GM12865 (cell line): ENCODE results near the gene HRAS.
A peak's percentile ranks its signal among the peaks of the same experiment; 100 is the strongest.

Experiments
- DNase-seq: peaks from one replicate; pipeline ENCODE4 v3.0.0; 2010; ENCODE audit warnings: low read depth
- H3K4me3 ChIP-seq: 2 replicates; pipeline ENCODE4 v1.5.1; 2011; ENCODE audit warnings: mild to moderate bottlenecking, low read depth, low read length, control low read depth
- TF ChIP-seq, protein P1 (sequence below): IDR thresholded peaks from 2 replicates; pipeline ENCODE4 v1.5.1; 2011; ENCODE audit warnings: low read length, control low read depth, low read depth, inconsistent platforms; ENCODE audit not compliant: insufficient read depth; ENCODE audit errors: missing control alignments

The HRAS gene

DNA sequence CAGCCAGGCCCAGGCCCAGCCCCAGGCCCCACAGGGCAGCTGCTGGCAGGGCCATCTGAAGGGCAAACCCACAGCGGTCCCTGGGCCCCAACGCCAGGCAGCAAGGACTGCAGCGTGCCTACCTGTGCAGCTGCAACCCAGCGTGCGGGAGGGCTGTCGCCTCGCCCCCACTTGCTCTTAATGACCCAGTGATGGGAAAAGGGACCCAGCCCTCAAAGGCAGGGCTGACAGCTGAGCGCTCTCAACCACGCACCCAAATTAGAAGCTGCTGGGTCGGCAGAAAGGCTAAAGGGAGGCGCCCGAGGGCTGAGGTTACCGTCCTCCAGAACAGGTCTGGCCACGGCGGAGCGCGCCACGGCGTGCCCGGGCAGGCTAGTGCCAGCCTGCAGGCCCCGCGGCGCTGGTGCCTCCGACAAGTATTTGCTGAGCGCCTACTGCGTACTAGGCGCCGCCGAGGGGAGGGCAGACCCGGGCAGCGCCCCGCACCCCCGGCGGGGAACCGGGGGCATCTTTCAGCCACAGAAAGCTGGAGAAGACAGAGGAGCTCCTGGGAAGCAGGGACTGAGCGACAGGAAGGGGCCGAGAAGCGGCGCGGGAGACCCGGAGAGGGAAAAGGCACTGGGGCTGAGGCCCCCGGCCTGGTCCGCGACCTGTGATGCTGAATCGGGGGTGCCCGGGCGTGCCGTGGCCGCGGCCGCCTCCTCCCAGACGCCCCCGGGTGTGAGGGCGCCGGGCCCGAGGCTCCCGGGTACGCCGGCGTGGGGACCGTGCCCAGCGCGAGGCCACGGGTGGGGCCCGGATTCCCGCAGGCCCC is 773 bp downstream of the HRAS start:
- DNase-seq: peak; percentile 60
- TF ChIP-seq, protein P1, sequence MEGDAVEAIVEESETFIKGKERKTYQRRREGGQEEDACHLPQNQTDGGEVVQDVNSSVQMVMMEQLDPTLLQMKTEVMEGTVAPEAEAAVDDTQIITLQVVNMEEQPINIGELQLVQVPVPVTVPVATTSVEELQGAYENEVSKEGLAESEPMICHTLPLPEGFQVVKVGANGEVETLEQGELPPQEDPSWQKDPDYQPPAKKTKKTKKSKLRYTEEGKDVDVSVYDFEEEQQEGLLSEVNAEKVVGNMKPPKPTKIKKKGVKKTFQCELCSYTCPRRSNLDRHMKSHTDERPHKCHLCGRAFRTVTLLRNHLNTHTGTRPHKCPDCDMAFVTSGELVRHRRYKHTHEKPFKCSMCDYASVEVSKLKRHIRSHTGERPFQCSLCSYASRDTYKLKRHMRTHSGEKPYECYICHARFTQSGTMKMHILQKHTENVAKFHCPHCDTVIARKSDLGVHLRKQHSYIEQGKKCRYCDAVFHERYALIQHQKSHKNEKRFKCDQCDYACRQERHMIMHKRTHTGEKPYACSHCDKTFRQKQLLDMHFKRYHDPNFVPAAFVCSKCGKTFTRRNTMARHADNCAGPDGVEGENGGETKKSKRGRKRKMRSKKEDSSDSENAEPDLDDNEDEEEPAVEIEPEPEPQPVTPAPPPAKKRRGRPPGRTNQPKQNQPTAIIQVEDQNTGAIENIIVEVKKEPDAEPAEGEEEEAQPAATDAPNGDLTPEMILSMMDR: no peak
- H3K4me3 ChIP-seq: peak overlapping the region; percentile 74

DNA sequence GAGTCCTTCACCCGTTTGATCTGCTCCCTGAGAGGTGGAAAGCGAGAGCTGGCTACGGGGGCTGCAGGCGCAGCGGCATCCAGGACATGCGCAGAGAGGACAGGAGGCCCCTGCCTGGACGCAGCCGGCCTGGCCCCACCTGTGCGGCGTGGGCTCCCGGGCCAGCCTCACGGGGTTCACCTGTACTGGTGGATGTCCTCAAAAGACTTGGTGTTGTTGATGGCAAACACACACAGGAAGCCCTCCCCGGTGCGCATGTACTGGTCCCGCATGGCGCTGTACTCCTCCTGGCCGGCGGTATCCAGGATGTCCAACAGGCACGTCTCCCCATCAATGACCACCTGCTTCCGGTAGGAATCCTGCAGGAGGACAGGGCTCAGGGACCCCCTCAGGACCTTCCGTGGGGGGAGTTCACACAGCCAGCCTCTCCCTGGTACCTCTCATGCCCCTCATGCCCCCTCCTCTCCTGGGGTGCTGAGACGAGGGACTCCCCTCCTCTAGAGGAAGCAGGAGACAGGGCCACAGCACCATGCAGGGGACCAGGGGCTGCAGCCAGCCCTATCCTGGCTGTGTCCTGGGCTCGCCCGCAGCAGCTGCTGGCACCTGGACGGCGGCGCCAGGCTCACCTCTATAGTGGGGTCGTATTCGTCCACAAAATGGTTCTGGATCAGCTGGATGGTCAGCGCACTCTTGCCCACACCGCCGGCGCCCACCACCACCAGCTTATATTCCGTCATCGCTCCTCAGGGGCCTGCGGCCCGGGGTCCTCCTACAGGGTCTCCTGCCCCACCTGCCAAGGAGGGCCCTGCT is 1.6 kb downstream of the HRAS start:
- TF ChIP-seq, protein P1: no peak
- DNase-seq: no peak
- peak overlapping the region; percentile 74; the same call in 1 of the 2 replicates for H3K4me3 ChIP-seq

DNA sequence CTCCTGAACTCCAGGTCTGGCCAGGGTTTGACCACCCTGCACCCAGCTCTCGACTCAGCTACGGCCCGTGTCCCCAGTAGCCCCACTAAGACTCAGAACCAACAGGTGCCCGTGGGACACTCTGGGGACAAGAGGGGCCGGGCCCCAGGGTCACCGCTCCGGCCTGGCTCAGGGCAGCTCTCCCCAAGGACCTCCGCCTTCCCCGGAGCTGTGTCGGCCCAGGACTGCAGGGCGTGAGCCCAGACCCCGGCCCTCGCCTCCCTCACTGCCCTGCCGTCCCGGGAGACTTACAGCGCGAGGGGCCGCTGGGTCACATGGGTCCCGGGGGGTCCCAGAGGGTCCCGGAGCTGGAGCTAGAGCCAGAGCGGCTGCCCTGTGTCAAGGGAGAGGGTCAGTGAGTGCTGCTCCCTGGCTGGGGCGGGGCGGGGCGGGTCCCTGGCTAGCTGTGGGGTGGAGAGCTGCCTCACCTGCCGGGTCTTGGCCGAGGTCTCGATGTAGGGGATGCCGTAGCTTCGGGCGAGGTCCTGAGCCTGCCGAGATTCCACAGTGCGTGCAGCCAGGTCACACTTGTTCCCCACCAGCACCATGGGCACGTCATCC is 2.3 kb downstream of the HRAS start:
- no peak overlapping the region for H3K4me3 ChIP-seq
- DNase-seq: no peak
- TF ChIP-seq, protein P1: no peak

DNA sequence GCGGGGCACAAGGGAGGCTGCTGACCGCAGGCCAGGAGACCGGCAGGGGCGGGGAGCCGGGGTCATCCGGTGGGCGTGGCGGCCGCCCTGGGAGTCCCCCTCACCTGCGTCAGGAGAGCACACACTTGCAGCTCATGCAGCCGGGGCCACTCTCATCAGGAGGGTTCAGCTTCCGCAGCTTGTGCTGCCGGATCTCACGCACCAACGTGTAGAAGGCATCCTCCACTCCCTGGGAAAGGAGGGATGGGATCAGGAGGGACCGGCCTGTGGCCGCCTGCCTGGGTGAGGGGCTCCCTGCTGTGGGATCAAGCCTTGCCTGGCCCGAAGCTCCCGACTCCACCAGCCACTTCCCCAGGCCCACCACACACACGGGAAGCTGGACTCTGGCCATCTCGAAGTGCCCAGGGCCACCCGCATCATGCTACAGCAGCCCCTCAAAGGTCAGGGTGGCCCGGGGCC is 2.8 kb downstream of the HRAS start:
- TF ChIP-seq, protein P1: no peak
- no peak overlapping the region for H3K4me3 ChIP-seq
- DNase-seq: no peak

DNA sequence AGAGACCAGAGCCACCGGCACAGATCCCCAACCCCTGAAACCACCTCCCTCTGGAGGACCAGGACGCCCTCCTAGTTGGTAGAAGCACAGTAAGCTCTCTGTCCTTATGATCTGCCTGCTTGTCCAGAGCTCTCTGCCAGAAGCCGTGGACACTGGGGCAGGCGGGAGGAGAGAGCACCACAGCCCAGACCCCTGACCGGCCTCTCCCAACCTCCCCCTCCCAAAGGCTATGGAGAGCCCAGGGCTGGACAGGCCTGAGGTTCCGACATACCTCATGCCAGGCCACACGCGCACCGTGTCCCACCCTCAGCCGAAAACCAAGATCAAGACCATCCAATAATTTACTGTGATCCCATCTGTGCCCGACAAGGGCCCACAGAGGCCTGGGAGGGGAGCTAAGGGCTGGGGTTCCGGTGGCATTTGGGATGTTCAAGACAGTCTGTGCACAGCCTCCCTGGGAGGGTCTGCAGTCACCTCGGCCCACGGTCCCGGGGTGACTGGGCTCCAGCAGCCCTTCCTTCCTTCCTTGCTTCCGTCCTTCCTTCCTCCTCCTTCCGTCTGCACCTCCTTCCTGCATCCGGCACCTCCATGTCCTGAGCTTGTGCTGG is 3.4 kb downstream of the HRAS start:
- no peak for DNase-seq
- no peak overlapping the region for H3K4me3 ChIP-seq
- TF ChIP-seq, protein P1: no peak

DNA sequence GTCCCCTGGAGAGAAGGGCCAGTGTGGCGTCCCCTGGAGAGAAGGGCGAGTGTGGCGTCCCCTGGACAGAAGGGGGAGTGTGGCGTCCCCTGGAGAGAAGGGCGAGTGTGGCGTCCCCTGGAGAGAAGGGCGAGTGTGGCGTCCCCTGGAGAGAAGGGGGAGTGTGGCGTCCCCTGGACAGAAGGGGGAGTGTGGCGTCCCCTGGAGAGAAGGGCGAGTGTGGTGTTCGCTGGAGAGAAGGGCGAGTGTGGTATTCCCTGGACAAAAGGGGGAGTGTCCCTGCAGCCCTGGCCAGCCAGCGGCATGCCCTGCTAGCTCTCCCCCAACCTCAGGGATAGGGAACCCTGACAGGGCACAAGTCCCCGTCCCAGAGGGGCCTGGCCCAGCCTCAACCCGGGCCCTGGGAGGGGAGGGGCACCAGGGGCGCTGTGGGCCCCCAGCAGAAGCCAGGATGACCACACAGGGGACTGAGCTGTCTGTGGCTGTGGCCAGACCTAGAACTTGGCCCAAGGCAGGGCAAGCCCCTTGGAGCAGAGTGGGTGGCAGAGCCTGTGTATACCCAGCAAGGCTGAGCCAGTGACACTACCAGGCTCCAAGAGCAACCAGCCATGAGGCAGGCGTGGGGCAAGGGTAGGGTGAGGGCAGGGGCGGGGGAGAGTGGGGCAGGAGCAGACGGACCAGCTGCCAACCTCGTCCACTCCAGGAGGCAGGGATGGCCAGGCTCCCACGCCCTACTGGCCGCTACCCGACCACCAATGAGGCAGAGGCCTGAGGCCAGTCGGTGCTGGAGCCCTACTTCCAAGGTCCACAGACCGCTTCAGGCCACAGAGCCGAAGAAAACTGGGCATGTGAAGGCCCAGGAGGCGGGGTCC is 4.2 kb downstream of the HRAS start:
- no peak for DNase-seq
- H3K4me3 ChIP-seq: no peak overlapping the region
- TF ChIP-seq, protein P1: no peak
